HG03039 (cell line): ENCODE data around the gene STARD10.

Experiments
- ATAC-seq: cut with Tn5 transposase; IDR thresholded peaks from one replicate; pipeline ENCODE4 v1.9.1; 2021; ENCODE audit warnings: mild to moderate bottlenecking, moderate library complexity; ENCODE audit not compliant: unreplicated experiment

The STARD10 gene

DNA sequence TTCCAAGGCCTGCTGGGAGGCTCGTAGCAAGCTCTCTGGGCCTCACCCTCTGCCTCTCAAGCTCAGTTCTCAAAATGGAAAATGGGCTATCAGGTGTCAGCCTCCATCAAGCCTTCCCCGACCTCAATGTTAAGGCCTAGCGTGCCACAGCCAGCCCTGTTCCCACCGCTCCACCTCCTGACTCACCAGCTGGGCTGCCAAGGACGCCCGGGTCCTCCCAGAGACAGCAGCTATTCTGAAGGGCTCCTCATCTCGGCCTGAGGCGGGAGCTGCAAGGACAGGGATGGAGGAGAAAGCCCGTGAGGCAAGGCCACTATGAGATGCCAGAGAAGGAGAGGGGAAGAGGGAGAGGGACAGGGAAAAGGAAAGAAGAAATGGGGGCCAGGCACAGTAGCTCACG is 61.5 kb downstream of the STARD10 start:
- ATAC-seq = no peak

DNA sequence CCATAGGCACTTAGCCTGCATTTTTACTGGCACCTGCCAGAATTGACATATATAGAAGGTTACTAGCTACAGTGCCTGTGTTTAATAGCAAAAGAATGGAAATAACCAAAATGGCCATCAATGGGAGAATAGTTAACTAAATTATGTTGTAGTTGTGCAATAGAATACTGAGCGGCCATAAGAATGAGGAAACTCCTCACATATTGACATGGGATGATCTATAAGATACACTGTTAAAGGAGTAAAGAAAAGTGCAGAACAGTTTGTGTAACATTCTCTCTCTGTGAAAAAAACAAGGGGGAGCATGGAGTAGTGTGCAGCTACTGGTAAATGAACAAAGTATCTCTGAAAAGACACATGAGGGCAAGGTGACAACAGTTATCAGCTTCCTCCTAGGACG is 63.1 kb downstream of the STARD10 start:
- ATAC-seq = no peak

DNA sequence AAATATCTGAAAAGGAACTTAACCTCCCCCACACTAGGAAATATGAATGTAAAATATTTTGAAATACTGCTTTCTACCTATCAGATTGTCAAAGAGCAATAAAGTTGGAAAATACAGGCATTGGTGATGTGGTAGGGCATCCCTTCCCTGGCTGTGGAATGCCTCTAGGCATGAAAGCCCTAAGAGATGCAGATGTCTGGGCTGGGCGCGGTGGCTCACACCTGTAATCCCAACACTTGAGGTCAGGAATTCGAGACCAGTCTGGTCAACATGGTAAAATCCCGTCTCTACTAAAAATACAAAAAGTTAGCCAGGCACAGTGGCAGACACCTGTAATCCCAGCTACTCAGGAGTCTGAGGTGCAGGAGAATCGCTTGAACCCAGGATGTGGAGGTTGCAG is 63.6 kb downstream of the STARD10 start:
- ATAC-seq = no peak

DNA sequence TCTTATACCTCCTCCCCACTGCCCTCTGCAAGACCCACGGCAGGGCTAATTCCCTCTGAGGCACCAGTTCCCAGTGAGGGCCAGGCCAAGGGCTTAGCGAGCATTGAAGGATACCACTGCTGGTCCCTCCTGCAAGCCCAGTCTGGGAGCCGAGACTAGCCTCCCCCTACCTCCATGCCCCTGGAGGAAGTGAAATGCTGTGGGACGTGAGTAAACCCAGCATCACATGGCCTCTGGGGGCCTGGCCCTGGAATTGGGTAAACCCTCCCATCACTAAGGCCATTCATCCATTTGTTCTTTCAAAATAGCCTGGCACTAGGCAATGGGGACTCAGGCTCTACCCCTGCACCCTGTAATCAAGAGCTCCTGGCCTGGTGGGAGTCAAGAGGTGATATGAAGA is 66.3 kb downstream of the STARD10 start:
- no peak for ATAC-seq

DNA sequence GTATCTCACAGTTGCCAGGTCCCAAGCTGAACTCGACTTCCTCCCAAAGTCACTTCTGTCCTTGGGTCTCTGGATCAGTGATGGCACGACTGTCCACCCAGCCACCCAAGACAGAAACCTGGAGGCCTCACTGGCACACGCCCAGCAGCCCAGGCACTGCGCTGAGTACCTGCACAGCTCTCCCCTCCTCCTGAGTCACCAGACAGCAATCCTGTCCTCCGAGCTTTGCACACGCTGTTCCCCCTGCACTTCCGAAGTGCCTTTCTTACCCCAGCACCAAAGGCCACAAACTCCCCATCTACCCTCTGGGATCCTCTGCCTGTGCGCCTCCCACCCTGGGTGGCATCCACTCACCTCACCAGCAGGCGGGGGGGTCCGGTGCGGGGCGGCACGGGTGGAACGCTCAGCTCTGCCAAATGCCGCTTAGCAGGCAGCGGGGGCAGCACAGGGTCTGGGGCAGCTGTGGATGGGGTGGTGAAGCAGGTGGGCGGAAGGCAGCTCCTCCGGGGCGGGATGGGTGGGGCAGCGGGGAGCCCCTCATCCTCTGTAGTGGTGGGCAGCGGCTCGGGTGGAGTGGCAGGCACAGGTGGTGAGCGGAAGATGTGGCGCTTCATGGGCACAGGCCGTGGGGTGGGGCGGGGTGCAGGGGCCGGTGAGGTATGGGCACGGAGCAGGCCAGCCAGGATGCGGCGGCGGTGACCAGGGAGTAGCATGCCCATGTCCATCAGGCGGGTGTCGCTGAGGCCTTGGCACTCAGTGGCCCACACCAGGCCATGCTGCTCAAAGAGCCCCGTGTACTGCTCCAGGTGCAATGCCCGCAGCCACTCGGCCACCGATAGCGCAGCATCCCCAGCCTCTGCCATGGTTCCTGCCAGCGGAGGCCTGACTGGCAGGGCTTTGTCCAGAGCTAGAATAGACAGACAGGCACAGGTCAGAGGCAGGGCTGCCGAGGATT is 67.3 kb downstream of the STARD10 start:
- ATAC-seq = no peak

DNA sequence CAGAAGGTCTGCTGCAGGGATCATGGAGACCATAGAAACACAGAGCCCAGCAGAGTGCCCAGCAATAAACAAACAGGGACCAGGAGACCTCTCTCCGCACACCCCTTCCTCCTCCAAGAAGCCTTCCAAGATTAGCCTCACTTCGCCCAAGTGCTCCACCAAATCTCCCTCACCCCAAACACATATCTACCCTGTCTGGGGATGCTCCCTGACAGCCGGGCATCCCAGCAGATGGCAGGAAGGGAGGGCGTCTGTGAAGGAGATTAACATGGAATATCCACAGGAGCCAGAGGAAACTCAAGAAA is 68.2 kb downstream of the STARD10 start:
- ATAC-seq = no peak

DNA sequence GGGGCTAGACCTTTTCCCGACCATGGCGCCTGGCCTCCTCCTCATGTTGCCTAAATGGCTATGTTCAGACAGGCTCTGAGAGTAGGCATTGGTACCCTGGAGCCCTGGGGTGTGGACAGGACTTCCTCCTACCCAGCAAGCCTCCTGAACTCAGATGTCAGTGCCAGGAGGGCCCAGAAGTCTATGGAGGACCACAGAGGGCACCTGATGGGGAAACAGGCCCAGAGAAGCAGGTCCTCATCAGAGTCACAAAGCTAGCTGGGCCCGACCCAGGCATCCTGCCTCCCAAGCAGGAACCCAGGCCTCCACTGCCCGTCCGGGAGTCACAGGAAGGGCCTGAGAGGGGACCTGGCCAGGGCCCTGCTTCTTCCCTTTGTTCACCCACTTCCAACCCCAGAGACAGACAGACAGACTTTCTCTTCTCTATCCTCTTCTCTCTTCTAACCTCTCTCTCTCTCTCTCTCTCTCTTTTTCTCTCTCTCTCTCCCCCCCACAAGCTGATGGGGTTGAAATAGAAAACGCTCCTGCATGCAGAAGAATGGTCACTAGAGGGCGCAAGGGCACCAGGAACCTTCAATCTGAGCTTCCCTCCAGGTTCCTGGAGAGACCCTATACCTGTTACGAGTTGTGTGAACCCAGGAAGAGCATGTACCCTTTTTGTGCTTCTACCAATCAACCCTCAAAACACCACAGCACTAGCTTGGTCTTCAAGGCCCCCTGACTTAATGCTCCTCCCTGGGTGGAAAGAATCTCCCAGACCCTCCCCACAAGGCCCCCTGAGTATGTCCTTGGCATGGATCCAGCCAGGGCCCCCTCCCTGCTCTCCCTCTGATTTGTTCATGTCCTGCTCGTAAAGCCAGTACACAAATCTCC is 68.8 kb downstream of the STARD10 start:
- no peak for ATAC-seq

DNA sequence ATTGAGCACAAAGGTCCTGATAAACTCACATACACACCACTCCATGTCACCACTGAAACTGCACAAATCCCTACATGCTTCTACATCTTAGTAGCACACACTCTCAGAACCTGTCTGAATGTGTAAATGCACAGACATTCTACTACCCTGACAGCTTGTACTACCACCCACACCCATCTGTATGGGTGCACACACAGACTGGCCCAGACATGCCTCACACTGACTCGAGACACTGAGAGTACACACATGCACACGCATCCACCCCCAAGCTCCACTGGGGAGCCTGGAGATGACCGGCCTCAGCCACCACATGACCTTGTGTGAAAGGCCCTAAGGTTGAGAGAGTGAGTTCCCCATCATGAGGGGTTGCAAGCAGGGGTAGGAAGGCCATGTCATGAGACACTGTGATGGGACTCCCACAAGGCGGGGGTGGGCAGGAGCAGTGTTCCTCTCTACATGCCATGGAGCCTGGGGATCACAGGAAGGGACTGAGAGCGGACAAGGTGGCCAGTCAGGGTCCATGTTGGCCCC is 69.8 kb downstream of the STARD10 start:
- no peak for ATAC-seq

DNA sequence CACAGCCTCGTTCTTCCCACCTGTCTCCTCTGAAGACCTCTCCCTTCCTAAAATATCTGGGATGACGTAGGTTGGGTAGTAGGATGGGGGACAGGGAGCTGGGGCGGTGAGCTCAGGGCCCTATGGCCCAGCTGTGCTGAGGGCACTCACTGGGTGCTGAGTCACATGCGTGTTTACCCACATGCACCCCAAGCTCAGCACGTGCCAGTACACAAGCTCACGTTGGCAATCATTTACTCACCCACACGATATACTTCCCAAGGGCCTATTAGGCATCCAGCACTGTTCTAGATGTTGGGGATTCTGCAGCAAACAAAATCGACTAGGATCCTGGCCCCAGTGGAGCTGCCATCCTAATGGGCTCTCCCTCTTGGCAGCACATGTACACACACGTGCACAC is 70.3 kb downstream of the STARD10 start:
- no peak for ATAC-seq

DNA sequence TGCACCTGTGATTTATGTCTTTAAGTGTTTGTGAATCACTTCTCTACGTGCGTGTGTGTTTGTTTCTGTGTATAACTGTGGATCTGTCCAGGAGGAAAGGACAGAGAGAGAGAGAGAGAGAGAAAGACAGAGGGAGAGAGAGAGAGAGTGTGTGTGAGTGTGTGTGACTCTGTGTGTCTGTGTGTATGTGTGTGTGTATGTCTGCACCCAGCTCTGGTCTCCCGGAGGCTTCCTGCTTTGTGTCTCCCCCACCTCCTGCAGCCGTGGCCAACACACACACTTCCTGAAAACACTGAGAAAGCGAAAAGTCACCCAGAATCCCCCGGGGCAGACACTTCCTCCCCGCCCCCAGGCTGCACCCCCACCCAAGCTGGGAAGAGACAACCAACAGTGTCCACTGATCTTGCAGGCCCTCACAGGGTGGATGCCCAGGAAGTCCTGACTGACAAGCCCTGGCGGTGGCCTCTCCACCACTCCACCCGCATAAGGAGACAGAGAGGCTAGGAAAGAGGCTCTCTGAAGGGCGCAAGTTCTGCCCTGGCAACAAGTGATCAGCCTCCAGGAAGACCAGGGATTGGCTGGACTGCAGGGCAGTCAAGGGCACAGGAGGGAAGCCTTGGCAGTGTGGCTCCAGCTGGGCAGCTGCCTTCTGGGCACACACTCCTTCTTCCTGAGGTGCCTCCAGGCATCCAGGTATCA is 71.6 kb downstream of the STARD10 start:
- ATAC-seq = peak; percentile 50

DNA sequence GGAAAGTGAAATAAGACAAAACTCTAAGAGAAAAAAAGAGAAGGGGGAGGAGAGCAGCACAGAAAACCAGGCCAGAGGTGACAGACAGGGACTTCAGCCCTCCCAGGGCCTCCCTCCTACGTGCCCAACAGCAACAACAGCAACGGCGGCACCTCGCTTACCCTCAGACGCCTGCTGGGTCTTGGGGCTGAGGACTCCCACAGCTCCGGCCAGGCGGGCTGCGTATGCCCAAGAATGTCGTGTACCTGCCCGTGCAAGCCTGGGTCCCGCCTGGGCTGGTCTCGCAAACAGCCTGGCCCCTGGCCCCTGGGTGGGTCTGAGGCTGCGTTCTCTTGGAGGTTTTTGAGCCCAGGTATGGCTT is 72.2 kb downstream of the STARD10 start:
- ATAC-seq = no peak

DNA sequence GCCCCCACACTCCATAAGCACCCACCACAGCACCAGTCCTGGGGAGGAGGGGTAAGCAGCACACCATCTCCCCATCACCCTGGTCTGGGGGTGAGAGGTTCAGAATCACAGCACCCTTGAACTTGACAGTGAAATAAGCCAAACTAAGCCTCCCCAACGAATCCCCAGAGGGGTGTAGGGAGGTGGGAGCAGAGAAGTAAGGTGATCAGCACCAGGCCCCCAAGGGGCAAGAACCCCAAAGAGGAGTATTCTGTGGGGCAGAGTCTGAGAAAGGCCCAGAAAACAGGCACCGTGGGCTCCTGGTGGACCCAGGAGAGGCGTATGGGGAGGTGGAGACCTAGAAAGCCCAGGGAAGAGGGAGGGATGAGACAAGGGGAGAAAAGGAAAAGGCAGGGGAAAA is 72.6 kb downstream of the STARD10 start:
- ATAC-seq = no peak

DNA sequence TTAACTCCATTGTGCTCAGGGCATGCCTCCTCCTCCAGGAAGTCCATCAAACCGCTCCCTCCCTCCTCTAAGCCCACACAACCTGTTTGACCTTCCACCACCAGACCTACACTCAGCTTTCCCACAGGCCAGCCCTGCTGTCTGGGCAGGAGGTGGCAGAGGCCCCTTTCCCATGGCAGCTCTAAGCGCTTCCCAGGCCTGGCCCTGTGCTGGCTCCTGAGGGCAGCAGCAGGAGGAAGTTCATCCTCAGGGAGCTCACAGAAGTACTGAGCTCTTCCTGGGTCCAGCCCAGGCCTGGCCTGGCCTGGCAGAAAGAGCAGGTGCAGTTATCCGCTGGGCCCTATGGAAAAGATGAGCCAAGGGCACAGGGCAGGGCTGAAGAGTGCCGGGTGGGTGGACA is 73.1 kb downstream of the STARD10 start:
- ATAC-seq = no peak

DNA sequence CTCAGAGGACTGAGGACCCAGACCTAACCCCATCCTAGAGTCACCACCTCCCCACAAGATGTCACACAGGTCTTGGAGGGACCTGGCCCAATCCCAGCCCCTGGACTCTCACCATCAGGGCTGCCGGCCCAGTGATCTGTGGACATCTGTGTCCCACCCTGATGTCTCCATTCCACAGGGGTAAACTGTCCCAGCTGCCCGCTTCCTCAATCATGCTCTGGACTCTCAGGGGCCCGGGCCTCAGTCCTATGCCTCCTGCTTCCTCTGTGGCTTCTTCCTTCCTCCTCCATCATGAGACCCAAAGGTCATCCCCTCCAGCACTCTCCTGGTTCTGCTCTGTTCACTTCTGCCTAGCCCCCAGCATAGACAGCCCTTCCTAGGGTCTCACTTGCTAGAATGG is 73.8 kb downstream of the STARD10 start:
- no peak for ATAC-seq

DNA sequence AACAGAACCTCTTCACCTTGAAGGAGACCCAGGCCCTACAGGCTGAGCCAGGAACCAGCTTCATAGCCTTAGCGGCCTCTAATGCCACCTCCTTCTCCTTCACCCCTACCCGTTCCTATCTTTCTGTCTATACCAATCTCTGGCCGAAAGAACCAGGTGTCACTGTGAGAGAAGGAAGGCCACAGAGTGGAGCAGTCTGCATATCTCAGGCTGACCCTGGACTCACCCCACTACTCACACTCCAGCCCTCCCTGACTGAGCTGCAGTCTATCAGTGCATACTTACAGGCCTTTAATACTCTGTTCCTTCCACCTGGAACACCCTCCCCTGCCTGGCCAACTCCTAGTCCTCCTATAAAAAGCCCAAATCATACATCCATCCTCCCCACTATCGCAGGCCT is 74.3 kb downstream of the STARD10 start:
- no peak for ATAC-seq

DNA sequence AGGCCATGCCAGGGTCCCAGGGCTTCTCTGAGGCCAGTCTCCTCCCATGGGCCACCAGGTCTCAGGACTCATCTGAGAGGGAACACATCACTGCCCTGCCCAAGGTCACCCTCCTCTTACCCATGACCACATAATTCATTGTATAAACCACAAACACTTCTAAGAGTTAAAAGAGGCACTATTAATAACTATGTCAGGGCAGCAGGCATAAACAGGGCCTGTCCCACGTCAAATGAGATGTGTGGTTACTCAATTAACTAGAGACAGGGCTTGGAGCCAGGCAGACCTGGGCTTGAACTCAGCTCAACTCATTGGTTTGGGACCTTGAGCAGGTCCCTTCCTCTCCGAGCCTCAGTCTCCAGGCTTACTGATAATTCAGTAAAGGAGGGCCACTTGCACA is 74.7 kb downstream of the STARD10 start:
- ATAC-seq = no peak

DNA sequence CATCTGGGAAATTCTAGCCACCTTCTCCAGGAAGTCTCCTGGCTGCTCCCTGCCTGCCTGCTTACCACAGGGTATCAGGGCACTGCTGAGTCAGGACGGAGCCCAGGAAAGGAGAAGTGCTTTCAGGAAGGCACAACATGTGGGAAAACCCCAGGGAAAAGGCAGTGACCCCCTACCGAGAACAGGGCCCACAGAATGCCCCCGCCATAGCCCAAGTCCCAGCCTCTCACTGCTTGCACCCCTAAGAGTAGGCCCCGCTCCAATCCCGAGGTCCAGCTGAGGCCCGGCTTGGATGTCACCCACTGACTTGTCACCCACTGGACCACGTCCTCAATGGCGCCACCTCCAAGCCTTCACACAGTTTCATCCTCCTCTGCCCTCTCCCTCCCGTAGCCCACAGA is 75.7 kb downstream of the STARD10 start:
- no peak for ATAC-seq

DNA sequence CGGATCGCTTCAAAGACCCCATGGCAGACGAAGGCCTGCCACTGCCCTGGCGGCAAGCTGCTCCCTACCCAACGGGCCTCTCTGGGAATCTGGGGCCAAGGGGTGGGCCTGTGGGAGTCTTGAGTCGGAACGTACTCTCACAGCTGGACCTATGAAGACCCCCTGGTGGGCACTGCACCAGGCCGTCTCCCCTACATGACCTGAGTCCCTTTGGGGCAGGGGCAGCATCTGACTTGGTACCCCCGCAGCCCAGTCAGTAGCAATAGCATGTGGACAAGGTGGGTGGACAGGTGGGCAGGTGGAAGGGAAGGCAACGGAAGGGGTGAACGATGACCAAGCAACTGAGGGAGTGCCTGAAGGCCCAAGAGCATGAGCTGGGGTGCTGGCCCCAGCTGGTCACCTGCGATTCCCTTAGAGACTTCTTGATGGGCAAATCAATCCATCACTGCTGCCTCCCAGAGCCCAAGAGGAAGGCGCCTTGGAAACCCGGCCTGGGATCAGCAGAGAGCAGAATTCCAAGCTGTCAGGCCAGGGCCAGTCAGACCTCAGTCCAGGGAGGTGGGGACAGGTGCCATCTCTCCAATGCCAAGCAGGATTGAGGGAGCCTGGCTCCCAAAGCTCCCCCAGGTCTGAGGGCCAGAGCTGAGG is 76.9 kb downstream of the STARD10 start:
- no peak for ATAC-seq

DNA sequence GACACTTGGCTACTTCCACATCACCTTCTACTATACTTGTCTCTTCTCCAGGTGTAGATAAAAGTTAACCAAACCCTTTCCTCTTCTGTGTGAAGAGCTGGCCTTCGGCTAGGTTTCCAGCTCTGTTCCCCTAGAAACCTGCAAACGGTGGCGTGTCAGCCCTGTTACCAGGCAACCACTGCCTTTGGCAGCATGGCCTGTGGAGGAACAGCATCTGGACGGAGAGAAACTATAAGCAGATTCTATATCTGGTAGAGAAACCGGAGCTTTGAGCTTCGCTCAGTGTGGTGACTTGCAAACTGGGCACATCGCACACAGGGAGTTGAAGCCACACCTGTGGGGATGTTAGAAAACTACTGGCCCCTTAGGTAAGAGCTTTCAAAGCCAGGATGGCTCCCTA is 77.6 kb downstream of the STARD10 start:
- ATAC-seq = no peak

DNA sequence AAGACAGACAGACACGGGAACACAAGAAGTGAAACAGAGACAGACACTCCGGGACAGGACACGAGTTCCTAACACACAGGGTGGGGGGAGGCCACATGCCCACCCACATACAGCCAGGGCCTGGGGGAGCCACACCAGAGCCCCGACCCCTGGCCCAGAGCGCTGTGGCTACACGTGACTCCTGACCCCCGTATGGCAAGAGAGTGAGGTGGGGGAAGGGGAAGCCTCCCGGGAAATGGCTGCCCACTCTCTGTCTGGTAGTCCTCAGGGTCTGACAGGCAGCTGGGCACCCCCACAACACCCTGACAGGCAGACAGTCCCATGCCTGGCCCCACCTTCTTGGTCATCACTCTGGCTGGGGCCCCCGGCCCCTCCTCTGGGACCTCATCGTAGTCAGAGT is 81.0 kb downstream of the STARD10 start:
- no peak for ATAC-seq
